T-helper 1 cell (primary cell): ENCODE results near the gene NBPF1.
A peak's percentile ranks its signal among the peaks of the same experiment; 100 is the strongest.
"Not testable (repeated sequence)": the region's sequence is repeated elsewhere in the genome, so short reads cannot be mapped to it uniquely, and the experiment has no call there.

Experiments used
- DNase-seq, 5 donors: peaks; one replicate each; pipeline ENCODE4 v3.0.0-alpha.2; 2012 to 2020

Gene NBPF1

GRCh38 chr1:16605532-16606505 lies 7.5 kb downstream of the NBPF1 start:
- DNase-seq = no peak

GRCh38 chr1:16605213-16605525 lies 8.2 kb downstream of the NBPF1 start:
- no peak for DNase-seq

GRCh38 chr1:16604514-16605212 lies 8.7 kb downstream of the NBPF1 start:
- not testable (repeated sequence) for DNase-seq

GRCh38 chr1:16603623-16604022 lies 9.7 kb downstream of the NBPF1 start:
- DNase-seq = not testable (repeated sequence)

DNA sequence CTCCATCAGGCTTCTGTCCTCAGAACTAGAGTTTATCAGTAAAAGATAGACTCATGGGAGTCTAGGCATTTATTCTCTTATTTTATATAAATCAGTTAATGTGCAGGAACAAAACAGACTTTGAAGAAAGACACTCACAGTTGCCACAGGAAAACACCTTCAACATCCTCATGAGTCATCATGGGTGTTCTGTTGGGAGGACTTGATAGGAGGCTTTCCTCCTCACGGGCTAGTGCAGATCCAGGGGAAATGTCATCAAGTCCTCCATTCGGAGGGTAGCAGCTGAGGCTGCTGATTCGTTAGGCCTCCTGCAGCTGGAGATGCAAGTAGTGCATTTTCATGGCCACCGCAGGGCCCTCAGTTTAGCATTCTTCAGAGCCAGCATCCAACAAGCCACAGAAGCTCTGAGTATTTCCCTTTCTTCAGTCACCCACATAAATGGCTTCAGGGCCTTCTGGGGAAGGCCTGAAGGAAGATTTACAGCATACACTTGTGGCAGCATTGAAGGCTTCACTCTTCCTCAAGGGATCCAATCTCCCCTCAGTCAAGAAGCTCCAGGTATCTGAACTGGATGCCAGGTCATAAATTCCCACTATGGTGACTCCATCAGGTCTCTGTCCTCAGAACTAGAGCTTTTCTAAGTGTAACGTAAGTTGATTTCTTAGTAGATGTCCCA lies 10.9 kb downstream of the NBPF1 start:
- DNase-seq = not testable (repeated sequence)

DNA sequence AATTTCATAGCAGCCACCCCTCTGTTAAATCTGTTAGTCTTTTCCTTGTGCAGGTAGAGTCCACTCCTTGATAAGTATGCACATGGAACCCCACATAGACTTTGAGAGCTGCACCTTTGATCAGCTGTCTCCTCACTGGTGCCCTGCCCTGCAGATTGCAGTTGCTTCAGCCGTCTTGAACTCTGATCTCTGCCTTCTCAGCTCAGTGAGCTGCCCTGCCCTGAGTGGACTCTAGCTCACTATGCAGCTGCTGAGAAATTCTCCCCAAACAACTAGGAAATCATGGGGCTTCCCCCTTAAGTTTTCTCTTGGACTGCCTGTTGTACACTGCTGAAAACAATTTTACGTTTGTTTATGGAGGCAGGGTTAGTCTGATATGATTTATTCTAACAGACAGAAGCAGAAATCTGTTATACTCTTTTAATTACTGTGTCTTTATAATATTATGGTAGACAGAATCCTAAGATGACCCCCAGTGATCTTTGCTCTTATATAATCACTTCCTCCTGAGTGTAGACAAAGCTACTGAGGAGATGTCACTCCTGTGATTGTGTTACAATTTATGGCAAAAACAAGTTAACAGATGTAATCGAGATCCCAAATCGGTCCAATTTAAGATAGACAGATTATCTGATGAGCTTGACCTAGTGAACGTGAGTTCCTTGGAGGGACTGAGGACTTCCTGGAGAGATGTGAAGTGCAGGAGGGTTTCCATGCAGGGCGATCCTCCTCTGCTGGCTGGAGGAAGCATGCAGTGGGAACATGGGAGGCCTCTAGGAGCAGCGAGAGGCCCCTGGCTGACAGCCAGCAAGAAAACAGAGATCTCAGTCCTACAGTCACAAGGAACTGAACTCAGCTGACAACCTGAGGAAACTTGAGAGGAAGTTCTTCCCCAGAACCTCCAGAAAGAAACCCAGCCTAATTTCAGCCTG lies 12.2 kb downstream of the NBPF1 start:
- DNase-seq = not testable (repeated sequence)

DNA sequence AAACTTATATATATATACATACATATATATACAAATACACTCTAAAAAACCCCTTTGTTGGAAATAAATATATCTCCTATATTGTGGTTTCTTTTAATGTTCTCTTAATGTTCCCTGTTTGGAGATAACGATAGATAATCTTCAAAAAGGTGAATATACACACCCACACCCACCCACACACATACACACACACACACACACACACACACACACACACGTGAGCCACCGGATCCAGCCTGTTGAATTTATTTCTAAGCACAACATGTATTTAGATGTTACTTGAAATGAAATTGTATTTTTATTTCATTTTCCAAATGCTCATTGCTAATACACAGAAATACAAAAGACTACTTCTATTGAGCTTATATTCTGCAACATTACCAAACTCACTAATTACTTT lies 14.0 kb downstream of the NBPF1 start:
- DNase-seq = not testable (repeated sequence)

DNA sequence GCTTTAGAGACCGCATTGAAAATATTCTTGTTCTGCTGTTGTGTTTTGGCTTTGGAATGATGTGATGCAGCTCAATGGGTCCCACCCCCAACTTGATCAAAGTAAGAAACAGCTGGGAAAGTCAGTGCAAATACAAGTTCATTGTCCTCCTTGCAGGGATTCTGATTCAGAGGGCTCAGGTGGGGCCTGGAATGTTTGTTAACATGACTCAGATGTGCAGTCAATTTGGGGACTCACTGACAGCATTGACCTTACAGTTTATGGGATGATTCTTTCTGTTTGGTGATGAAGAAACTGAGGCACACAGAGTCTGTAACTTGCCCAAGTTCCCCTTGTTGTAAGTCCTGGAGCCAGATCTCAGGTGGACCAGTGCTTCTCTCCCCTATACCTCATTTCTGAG lies 18.1 kb downstream of the NBPF1 start:
- not testable (repeated sequence) for DNase-seq

DNA sequence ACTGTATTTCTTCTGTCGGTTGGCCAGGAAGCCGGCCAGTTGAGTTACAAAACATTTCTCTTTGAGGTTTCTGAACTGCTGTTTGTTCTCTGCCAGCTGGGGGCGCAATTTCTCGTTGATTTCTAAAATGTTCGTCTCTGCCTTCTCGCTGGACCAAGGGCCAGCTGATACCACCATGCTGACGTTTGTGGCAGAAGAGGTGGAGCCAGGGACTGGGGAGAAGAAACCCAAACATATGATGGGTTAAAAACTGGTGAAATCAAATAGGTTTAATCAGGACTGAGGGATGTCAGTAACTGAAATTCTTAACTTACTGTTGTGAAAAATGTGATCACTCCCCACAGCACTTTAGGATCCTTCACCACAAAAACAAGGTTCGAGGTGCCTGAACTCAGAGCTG lies 21.5 kb downstream of the NBPF1 start:
- DNase-seq = not testable (repeated sequence)

GRCh38 chr1:16588081-16588480 lies 25.3 kb downstream of the NBPF1 start:
- DNase-seq = peak in 1 of 5 donors; percentile 3

- not testable (repeated sequence) for DNase-seq
Measured at GRCh38 chr1:16587639-16588038, 25.7 kb downstream of the NBPF1 start.

- DNase-seq = not testable (repeated sequence)
Measured at GRCh38 chr1:16565324-16565723, 48.0 kb downstream of the NBPF1 start.

DNA sequence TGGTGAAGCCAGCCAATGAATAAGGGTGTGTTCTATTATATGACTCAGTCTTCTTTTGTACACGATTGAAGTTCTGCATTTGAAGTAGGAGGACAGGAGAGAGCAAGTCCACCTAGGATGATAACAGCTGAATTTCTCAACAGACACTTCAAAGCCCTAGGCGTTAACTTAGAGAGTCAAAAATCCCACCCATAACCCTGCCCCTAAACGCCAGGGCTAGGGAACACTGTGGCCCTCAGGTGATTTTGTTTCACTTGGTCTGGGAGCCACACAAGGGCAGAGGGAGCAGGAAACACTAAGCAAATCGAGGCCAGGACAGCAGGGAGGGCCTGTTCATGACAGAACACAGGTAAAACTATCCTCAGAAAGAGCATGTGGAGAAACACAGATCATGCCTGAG lies 52.3 kb downstream of the NBPF1 start:
- not testable (repeated sequence) for DNase-seq

DNA sequence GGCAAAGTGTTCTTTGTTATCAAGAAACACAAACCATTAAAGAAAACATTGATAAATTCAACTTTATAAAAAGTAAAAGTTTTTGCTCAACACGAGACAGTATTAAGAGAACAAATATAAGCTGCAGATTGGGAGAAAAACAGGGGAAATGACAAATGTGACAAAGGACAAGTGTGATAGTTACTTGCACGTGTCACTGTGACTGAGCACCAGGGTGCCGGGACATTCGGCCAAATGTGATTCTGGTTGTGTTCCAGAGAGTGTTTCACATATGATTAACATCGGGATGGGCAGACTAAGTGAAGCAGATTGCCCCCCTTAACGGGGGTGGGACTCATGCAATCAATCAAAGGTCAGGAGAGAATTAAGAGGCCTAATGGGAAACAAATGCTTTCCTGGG lies 52.9 kb downstream of the NBPF1 start:
- DNase-seq = not testable (repeated sequence)

DNA sequence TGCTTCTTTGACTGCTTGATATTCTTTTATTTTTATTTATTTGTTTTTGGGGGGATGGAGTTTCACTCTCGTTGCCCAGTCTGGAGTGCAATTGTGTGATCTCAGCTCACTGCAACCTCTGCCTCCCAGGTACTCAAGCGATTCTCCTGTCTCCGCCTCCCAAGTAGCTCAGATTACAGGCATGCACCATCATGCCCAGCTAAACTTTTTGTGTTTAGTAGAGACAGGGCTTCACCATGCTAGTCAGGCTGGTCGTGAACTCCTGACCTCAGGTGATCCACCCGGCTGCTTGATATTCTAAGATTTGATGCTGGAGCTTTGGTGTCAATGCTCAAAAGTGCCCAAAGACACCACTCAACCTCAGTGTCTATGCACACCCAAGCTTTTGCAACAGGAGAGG lies 53.7 kb downstream of the NBPF1 start:
- DNase-seq = not testable (repeated sequence)

DNA sequence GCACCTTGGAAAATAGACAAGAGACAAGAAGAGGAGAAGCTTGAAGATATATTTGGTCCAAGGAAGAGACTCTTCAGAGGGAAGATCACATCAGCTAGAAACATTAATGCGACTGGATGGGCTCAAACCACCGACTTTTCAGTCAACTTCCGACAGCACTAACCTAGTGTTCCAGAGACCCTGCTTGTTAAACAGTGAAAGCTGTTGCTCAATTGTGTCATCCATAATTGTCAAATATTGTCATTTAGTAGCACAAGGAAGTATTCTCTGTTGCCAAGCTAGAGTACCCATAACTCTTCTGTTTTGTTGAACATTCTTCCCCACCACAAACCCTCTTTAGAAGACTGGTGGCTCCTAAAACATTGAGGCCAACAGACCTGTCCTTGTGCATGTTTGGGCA lies 56.3 kb downstream of the NBPF1 start:
- not testable (repeated sequence) for DNase-seq

DNA sequence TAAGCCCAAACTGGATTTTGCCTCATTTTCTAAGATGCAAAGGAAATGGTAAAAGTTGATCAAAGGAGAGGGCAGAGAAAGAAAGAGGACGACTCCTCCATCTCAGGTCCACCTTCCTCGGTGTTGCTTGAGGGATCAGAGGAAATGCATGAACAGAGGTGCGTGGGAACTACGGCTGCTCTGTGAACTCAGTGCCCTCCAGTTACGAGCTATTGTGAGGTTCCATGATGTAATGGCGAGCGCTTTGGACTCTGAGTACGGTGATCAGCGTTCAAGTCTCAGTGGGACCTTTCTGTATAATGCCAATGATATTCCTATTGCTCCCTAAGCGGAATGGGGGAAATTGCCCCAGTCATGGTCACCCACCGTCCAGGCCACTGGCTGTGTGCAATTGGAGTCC lies 60.1 kb downstream of the NBPF1 start:
- not testable (repeated sequence) for DNase-seq

DNA sequence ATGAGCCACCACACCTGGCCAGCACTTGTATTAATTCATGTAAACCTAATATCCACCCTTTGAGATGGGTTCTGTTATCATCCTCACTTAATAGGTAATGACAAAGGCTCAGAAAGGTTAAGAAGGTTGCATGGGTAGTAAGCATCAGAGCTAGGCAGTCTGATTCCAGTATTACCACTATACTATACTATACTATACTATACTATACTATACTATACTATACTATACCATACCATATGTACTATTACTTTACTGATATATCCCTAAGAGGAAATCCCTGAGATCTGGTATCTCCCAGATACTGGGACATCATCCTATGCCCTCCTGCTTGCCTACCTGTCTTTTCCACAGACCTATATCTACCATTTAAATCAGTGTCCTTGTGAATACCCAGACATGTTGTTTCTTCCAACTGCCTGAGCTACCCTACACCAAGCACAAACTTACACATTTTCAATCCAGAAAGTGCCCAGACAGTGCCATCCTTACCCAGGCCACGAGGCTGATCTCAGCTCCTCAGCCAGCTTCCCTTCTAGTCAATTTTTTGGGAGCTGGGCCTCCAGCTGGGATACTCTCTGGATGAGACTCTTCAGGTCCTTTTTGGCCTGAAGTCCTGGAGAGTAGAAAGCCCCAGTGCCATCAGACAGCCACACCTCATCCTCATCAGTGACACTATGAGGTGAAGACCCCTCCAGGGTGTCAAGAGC lies 63.0 kb downstream of the NBPF1 start:
- not testable (repeated sequence) for DNase-seq

DNA sequence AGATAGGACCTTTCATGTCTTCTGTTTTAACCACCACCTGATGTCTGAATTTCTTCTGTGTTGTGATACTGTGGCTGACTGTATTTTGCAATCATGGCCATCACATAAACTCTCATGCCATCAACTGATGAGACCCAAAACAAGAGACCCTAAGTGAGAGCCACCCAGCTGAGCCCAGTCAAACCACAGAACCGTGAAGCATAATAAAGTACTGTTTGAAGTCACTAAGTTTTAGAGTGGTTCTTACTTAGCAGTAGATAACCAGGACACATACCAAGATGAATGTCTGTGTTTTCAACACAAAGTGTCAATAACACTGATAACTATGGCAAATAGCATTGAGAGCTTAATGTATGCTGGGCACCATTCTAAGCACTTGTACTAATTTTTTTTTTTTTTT lies 63.8 kb downstream of the NBPF1 start:
- not testable (repeated sequence) for DNase-seq

GRCh38 chr1:16547502-16548241 lies 65.7 kb downstream of the NBPF1 start:
- DNase-seq = not testable (repeated sequence)

GRCh38 chr1:16545682-16546095 lies 67.7 kb downstream of the NBPF1 start:
- not testable (repeated sequence) for DNase-seq
